Uterus (tissue), 4 donors: ENCODE results near the gene HTR4. TPM values are rescaled to one million over a fixed set of nuclear protein-coding genes. Genes with fewer than 3 reads are reported as not detected.

ENCODE experiments used
- DNase-seq, 2 donors: peaks; one replicate each; pipeline ENCODE4 v3.0.0-alpha.2; 2019 to 2020
- H3K27ac ChIP-seq, 2 donors: fragments of 200-600 bp; sonication (generic); 1 replicate in 1 of 2; 2 replicates in 1 of 2; pipeline ENCODE4 v1.5.1; 2016 to 2018
- H3K27me3 ChIP-seq, 2 donors: fragments of 200-600 bp; sonication (generic); one replicate each; pipeline ENCODE4 v1.5.1; 2018 to 2019; ENCODE audit warnings: control low read depth in 1 of 2
- H3K36me3 ChIP-seq, 2 donors: fragments of 200-600 bp; sonication (generic); one replicate each; pipeline ENCODE4 v1.5.1; 2019; ENCODE audit warnings: control low read depth in 1 of 2
- H3K4me1 ChIP-seq, 2 donors: fragments of 200-600 bp; sonication (generic); one replicate each; pipeline ENCODE4 v1.5.1; 2018 to 2019; ENCODE audit warnings: control low read depth in 1 of 2
- H3K4me3 ChIP-seq, 2 donors: fragments of 200-600 bp; sonication (generic); 1 replicate in 1 of 2; 2 replicates in 1 of 2; pipeline ENCODE4 v1.5.1; 2018 to 2019; ENCODE audit warnings: mild to moderate bottlenecking in 1 of 2
- H3K9me3 ChIP-seq, 2 donors: fragments of 200-600 bp; sonication (generic); one replicate each; pipeline ENCODE4 v1.5.1; 2019; ENCODE audit warnings: control low read depth in 1 of 2
- CTCF ChIP-seq, 4 experiments: fragments of 200-600 bp in 2 of 4; fragments of 450-650 bp in 2 of 4; sonication (generic) in 2 of 4; IDR thresholded peaks; one replicate each; pipeline ENCODE4 v1.5.1; 2016 to 2019; ENCODE audit warnings: antibody characterized with exemption in 4 of 4, mild to moderate bottlenecking in 2 of 4, moderate library complexity in 1 of 4
- POLR2A ChIP-seq, 2 donors: fragments of 450-650 bp; IDR thresholded peaks; one replicate each; pipeline ENCODE4 v1.6.1; 2016; ENCODE audit warnings: antibody characterized with exemption in 2 of 2, mild to moderate bottlenecking in 1 of 2, moderate library complexity in 1 of 2
- intact Hi-C: fragments of 100-400 bp; cut with DNase I; formaldehyde crosslinking; loops from one replicate; pipeline ENCODE4 v1.15.1; 2023; ENCODE audit warnings: low total_unique reads
- total RNA-seq, 4 donors: library from RNA; depleted of rRNA in 3 of 4; stranded (reverse); fragments of >200 nt in 3 of 4; gene quantifications; one replicate each; pipeline versions ENCODE4 v1.1.0 to v1.2.4, GENCODE V29; 2014 to 2023
- donor health status: DM: yes; HTN: yes; CAD: no.

The HTR4 gene
- total RNA-seq, 4 donors from 2014 or later, result 0.26 to 0.40 TPM; not detected in 2

DNA sequence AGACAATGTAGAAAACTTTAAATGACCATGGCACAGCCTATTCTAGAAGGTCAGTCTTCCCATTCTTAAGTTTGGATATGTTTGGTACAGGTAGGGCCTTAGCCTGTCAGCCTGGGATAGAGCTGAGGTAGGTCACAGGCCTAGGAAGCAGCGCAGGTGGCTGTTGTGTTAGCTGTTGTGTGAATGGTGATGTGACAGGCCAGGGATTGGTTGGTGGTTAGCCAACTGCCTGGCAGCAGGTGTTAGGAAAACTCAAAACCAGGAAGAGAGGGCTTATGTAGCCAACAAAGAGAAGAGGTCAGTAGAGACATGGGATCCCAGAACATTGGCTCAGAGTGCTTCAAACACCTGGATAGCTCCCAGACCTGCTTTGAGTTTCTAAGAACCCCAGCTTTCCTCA lies 186.4 kb downstream of the HTR4 start:
- Histone ChIP-seq H3K9me3 (no peaks in the 10 kb centered on the region), H3K27me3 (no peaks in the 10 kb centered on the region), H3K4me3 (no peak overlapping the region), H3K36me3 (no peaks in the 10 kb centered on the region), H3K27ac (no peak overlapping the region), H3K4me1 (no peaks in the 10 kb centered on the region)
- no peak for DNase-seq
- TF ChIP-seq POLR2A (IDR thresholded peaks at IDR 0.05) (no peak), CTCF (IDR thresholded peaks at IDR 0.05) (no peak)
- intact Hi-C loops, result no loop called here

- H3K9me3 ChIP-seq, result no peaks in the 10 kb centered on the region
- TF ChIP-seq POLR2A (IDR thresholded peaks at IDR 0.05) (no peak), CTCF (IDR thresholded peaks at IDR 0.05) (no peak)
- H3K4me3 ChIP-seq, result no peak overlapping the region
- no peak overlapping the region for H3K27ac ChIP-seq
- intact Hi-C loops, result no loop called here
- DNase-seq, result no peak
- H3K36me3 ChIP-seq, result no peaks in the 10 kb centered on the region
- H3K27me3 ChIP-seq, result no peaks in the 10 kb centered on the region
- no peaks in the 10 kb centered on the region for H3K4me1 ChIP-seq
Measured at GRCh38 chr5:148466236-148466580, 188.1 kb downstream of the HTR4 start.

DNA sequence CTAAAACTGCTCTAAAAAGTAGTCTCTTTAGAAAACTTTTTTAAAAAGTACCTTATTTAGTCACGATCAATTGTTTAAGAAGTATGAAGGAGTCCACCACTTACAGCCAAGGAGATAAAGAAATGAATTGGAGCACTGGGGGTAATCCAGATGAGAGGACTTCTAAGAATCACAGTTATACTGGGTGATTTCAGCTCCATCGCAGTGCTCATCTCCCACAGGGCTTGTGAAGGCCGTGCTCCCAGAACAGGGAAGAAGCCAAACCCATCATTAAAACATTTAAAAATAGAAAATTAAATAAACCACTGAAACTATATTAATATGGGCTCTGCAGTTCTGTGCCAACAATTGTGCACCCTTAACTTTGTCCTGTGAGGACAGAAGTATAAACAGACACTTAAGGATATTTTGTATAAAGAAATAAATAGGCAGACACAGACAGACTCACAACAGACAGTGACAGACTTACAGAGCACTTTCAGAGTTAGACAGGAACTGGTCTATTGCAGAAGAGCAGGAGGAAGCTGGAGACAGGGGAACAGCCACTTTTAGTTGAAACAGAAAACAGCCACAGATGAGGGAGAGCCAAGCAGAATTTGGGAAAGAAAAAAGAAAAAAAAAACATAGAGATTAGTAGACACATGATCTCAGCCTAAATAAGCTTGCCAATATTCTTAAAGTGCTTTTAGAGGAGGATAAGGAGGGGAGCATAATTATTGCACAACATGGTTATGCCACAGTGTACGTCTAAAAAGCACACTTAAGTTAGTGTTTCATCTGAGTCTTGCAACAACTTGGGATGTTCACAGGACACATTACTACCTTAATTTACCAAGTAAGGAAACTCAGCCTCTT lies 188.7 kb downstream of the HTR4 start:
- no peaks in the 10 kb centered on the region for H3K9me3 ChIP-seq
- no peaks in the 10 kb centered on the region for H3K36me3 ChIP-seq
- no peaks in the 10 kb centered on the region for H3K4me1 ChIP-seq
- TF ChIP-seq CTCF (IDR thresholded peaks at IDR 0.05) (no peak), POLR2A (IDR thresholded peaks at IDR 0.05) (no peak)
- H3K27me3 ChIP-seq, result no peaks in the 10 kb centered on the region
- intact Hi-C loops, result no loop called here
- DNase-seq, result no peak
- H3K27ac ChIP-seq, result no peak overlapping the region
- no peak overlapping the region for H3K4me3 ChIP-seq

DNA sequence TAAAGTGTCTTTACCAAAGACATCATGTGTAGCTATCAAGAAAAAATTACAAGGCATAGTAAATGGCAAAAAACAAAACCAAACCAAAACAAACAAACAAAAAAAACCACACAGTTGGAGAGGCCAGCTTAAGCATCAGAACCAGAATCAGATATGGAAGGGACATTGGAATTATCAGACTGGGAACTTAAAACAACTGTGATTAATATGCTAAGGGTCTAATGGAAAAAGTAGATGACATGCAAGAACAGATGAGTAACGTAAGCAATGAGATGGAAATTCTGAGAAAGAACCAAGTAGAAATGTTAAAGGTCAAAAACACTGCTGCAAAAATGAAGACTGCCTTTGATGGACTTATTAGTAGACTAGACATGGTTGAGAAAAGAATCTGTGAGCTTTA lies 194.7 kb downstream of the HTR4 start:
- intact Hi-C loops, result no loop called here
- Histone ChIP-seq H3K4me1 (no peaks in the 10 kb centered on the region), H3K27me3 (no peaks in the 10 kb centered on the region), H3K36me3 (no peaks in the 10 kb centered on the region), H3K27ac (no peak overlapping the region), H3K4me3 (no peak overlapping the region), H3K9me3 (no peaks in the 10 kb centered on the region)
- no peak for DNase-seq
- TF ChIP-seq POLR2A (IDR thresholded peaks at IDR 0.05) (no peak), CTCF (IDR thresholded peaks at IDR 0.05) (no peak)

DNA sequence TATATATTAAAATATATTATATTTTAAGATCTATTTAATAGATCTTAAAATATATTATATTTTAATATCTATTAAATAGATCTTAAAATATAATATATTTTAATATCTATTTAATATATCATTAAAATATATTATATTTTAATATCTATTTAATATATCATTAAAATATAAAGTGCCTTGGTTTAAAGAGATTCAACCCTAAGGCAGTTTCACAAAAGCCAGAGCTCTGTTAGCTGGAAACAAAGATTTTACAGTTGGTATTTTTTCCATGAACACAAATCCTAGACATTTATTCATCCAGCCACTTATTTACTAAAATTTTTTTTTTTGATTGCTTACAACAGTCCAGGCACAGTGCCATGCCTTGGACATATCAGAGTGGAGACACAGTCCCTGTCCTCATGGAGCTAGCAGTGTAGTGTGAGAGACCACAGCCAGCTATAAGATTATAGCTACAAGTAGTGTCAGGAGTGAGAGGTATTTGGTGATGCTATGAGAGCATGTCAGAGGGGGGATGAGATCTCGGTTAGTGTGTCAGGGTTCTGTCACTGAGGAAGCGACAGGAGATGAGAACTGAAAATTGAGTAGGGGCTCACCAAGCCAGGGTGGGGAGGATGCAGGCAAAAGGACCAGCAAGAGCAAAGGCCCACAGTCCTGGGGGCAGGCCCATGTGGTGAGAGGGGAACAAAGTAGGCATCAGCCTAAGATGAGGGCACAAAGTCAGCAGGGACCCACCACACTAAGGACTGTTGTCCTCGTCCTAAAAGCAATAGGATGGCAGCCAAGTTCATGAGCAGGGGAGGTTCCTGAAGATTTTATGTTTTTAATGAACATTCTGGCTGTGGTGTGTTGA lies 196.1 kb downstream of the HTR4 start:
- intact Hi-C loops, result no loop called here
- Histone ChIP-seq H3K36me3 (no peaks in the 10 kb centered on the region), H3K4me3 (no peak overlapping the region), H3K27me3 (no peaks in the 10 kb centered on the region), H3K27ac (no peak overlapping the region), H3K9me3 (no peaks in the 10 kb centered on the region), H3K4me1 (no peaks in the 10 kb centered on the region)
- TF ChIP-seq CTCF (IDR thresholded peaks at IDR 0.05) (no peak), POLR2A (IDR thresholded peaks at IDR 0.05) (no peak)
- no peak for DNase-seq
